MG63 (cell line): ENCODE data around the gene OR2H2. TPM values are rescaled to one million over a fixed set of nuclear protein-coding genes. Genes with fewer than 3 reads are reported as not detected.

Experiments
- DNase-seq: peaks from one replicate; pipeline ENCODE4 v3.0.0-alpha.2; 2020
- H3K27me3 ChIP-seq: fragments of 250-450 bp; sonication (Bioruptor Pico); 2 replicates; pipeline ENCODE4 v1.5.1; 2020; ENCODE audit warnings: mild to moderate bottlenecking, moderate library complexity
- H3K36me3 ChIP-seq: fragments of 250-450 bp; sonication (Bioruptor Pico); 2 replicates; pipeline ENCODE4 v1.5.1; 2020; ENCODE audit warnings: mild to moderate bottlenecking, moderate library complexity
- H3K4me3 ChIP-seq: fragments of 250-450 bp; sonication (Bioruptor Pico); 2 replicates; pipeline ENCODE4 v1.5.1; 2020; ENCODE audit warnings: mild to moderate bottlenecking, moderate library complexity
- H3K9me3 ChIP-seq: fragments of 250-450 bp; sonication (Bioruptor Pico); 2 replicates; pipeline ENCODE4 v1.5.1; 2020; ENCODE audit warnings: mild to moderate bottlenecking, moderate library complexity
- total RNA-seq: library from RNA; depleted of rRNA; stranded (reverse); fragments of >200 nt; shearing (Covaris generic); gene quantifications from 2 replicates; pipeline ENCODE4 v1.2.3, GENCODE V29; 2014; ENCODE audit warnings: low replicate concordance

The OR2H2 gene
- total RNA-seq, 1 experiment from 2014 or later = not detected

DNA sequence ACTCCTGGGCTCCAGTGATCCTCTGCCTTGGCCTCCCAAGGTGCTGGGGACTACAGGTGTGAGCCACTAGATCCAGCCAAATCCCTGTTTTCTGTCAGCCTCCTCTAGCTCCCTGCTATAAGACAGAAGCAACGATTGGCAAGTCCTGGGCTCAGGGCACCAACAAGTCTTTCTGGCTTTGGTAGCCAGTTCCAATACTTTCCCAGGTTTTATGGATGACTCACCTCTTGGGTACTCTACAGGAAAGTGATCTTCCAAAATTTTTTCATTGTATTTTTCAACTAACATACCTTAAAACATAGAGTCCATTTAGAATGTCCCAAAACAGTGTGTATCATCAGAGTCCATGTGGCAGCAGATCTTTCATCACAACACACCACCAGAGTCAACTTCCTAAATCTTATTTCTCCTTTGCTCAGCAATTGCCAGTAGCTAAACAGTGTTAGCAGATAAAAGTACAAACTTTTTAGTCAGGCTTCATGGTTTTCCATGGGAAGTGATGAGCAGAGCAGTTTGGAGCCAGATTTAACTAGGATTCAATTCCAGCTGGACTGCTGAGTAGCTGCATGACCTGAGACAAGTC is 34.7 kb downstream of the OR2H2 start:
- no peak for DNase-seq
- no peaks in the 10 kb centered on the region for H3K36me3 ChIP-seq
- no peaks in the 10 kb centered on the region for H3K27me3 ChIP-seq

GRCh38 chr6:29620630-29621029 is 35.7 kb downstream of the OR2H2 start:
- H3K36me3 ChIP-seq = no peaks in the 10 kb centered on the region
- H3K9me3 ChIP-seq = no peaks in the 10 kb centered on the region
- H3K4me3 ChIP-seq = no peak overlapping the region
- H3K27me3 ChIP-seq = no peaks in the 10 kb centered on the region
- DNase-seq = no peak

More for the DNA sequence above, 34.7 kb downstream of the OR2H2 start:
- no peak overlapping the region for H3K4me3 ChIP-seq
- no peaks in the 10 kb centered on the region for H3K9me3 ChIP-seq

DNA sequence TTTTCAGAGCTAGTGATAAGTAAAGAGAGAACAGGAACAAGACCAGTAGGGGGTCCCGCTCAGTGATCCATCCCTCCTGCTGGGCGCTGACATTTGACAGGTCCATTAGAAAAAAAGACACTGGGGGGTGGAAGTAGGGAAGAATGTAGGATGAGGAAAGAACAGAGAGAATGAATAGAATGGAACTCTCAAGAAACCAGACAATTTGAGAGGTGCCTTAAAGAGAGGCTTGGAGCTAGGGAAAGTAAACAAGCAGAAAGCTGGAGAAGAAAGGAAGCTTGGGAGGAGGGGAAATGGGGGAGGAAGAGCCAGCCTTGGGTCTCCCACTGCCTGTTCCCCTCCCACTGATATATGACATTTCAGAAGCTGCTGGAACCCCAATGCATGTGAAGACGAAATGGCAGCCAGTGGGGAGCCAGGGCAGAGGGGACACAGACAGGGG is 39.6 kb downstream of the OR2H2 start:
- no peak for DNase-seq
- no peaks in the 10 kb centered on the region for H3K9me3 ChIP-seq
- no peaks in the 10 kb centered on the region for H3K36me3 ChIP-seq

GRCh38 chr6:29625337-29625930 is 40.5 kb downstream of the OR2H2 start:
- Histone ChIP-seq H3K36me3 (no peaks in the 10 kb centered on the region), H3K27me3 (no peaks in the 10 kb centered on the region), H3K9me3 (no peaks in the 10 kb centered on the region), H3K4me3 (no peak overlapping the region)
- DNase-seq = no peak

More for the DNA sequence above, 39.6 kb downstream of the OR2H2 start:
- Histone ChIP-seq H3K27me3 (no peaks in the 10 kb centered on the region), H3K4me3 (no peak overlapping the region)

GRCh38 chr6:29626948-29627754 is 42.2 kb downstream of the OR2H2 start:
- H3K27me3 ChIP-seq = no peaks in the 10 kb centered on the region
- H3K4me3 ChIP-seq = no peak overlapping the region
- DNase-seq = no peak
- H3K36me3 ChIP-seq = no peaks in the 10 kb centered on the region
- no peaks in the 10 kb centered on the region for H3K9me3 ChIP-seq

- Histone ChIP-seq H3K9me3 (no peaks in the 10 kb centered on the region), H3K36me3 (no peaks in the 10 kb centered on the region), H3K27me3 (no peaks in the 10 kb centered on the region), H3K4me3 (peak overlapping the region; percentile 42)
- DNase-seq = peak; percentile 35
Observed at GRCh38 chr6:29627755-29628418, 43.0 kb downstream of the OR2H2 start.

GRCh38 chr6:29628419-29629281 is 43.7 kb downstream of the OR2H2 start:
- no peaks in the 10 kb centered on the region for H3K27me3 ChIP-seq
- peak overlapping the region; percentile 42 for H3K4me3 ChIP-seq
- H3K36me3 ChIP-seq = no peaks in the 10 kb centered on the region
- no peaks in the 10 kb centered on the region for H3K9me3 ChIP-seq
- DNase-seq = peak; percentile 65

DNA sequence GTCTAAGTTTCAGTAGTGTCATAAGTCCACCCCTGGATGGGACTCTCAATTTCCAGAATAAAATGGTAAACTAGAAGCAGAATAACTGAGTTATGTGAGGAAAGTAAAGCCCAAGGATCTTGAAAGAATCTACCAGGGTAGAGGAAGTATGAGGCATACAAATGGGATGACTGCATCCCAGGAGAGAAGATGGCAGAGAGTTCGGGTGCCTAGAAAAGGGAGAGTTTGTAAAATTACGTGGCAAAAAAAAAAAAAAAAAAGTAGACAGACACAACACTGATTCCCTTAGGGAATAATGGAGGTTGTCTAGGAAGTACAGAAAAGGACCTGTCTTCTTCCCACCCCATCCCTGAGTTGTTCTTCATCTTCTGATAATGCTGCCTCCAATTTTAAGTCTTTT is 44.6 kb downstream of the OR2H2 start:
- Histone ChIP-seq H3K4me3 (no peak overlapping the region), H3K36me3 (no peaks in the 10 kb centered on the region), H3K9me3 (no peaks in the 10 kb centered on the region), H3K27me3 (no peaks in the 10 kb centered on the region)
- DNase-seq = no peak

- Histone ChIP-seq H3K36me3 (no peaks in the 10 kb centered on the region), H3K27me3 (no peaks in the 10 kb centered on the region), H3K4me3 (no peak overlapping the region), H3K9me3 (no peaks in the 10 kb centered on the region)
- no peak for DNase-seq
Observed at GRCh38 chr6:29630315-29630714, 45.4 kb downstream of the OR2H2 start.

GRCh38 chr6:29631209-29631810 is 46.4 kb downstream of the OR2H2 start:
- Histone ChIP-seq H3K9me3 (no peaks in the 10 kb centered on the region), H3K4me3 (no peak overlapping the region), H3K36me3 (no peaks in the 10 kb centered on the region), H3K27me3 (no peaks in the 10 kb centered on the region)
- DNase-seq = no peak

DNA sequence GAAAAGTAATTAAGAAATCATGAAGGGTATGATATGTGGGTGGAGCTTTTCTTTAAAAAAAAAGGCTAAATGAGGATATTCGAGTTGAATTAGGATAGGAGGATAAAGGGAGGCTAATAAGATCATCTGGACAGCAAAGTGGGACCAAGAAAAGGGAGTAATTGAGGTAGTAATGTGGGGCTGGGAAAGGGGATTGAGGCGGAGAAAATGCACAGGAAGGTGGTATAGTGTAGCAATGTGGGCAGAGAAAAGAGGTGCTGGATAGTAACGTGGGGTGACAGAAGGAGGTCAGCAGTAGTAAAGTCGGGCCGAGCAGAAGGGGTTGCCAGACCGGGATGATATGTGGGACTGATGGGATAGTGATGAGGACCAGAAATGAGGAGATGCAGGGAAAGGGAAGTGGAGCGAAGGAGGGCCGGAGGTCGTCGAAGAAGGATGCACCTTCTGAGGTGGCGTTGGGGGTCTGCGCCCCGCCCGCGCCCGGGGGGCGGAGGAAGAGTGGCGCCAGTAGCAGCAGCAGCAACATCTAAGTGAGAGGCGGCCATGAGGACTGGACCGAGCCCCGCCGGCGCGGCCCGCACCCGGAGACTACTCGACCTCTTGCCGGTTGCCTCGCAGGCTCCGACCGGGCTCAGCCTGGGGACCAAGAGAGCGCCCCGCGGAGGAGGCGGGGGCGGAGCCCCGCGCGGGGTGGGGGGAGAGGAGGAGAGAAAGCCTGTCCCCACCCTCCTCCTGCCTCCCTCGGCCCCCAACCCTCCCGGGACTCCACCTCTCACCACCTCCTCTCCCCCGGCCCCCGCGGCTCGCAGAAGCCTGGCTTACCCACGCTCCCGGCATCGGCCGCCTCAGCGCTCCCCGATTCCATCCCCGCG is 47.2 kb downstream of the OR2H2 start:
- Histone ChIP-seq H3K27me3 (no peaks in the 10 kb centered on the region), H3K9me3 (no peaks in the 10 kb centered on the region), H3K4me3 (peak overlapping the region; percentile 63), H3K36me3 (no peaks in the 10 kb centered on the region)
- DNase-seq = peak; percentile 69

DNA sequence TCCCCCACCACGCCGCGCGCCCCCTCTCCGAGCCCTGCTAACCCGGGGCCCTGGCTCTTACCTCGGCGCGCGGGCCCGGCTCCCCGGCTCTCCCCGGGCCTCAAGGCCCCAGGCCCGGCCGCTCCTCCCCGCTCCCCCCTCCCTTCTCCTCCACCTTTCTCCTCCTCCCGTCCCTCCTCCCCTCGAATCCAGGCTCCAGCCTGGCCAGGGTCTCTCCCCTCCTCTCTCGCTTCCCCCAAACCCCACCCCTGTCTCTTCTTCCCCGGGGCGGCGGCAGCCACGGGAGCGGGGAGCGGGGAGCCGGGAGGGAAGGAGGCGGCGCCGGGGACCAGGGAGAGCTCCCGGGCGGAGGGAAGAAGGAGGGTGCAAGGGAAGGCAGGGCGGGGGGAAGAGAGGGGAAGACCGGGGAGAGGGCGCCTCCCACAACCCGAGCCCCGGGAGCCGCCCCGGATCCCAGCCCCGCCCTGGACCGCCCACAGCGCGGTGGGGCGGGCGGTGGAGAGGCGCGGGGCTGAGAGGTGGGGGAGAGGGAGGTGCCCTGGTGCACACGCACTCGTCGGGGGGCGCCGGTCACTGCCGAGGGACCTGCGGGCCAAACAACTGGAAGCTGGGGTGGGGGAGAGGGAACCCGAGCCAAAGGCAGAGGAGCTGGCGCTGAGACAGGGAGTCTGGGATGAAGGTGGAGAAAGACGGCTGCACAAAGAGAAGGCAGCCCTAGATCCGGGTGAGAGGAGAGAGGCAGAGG is 48.0 kb downstream of the OR2H2 start, which contains the start of gene GABBR1:
GABBR1 (minus strand) TSS at position 395 of the 745 bp plus-strand sequence. CDS start 798 bp downstream, outside the sequence.
- H3K27me3 ChIP-seq = no peaks in the 10 kb centered on the region
- H3K36me3 ChIP-seq = no peaks in the 10 kb centered on the region
- H3K4me3 ChIP-seq = peak within 1 kb of the TSS; percentile 63
- DNase-seq = peak; percentile 87
- H3K9me3 ChIP-seq = no peaks in the 10 kb centered on the region

GRCh38 chr6:29633534-29633905 is 48.6 kb downstream of the OR2H2 start:
- no peak for DNase-seq
- Histone ChIP-seq H3K4me3 (peak overlapping the region; percentile 63), H3K27me3 (no peaks in the 10 kb centered on the region), H3K36me3 (no peaks in the 10 kb centered on the region), H3K9me3 (no peaks in the 10 kb centered on the region)

DNA sequence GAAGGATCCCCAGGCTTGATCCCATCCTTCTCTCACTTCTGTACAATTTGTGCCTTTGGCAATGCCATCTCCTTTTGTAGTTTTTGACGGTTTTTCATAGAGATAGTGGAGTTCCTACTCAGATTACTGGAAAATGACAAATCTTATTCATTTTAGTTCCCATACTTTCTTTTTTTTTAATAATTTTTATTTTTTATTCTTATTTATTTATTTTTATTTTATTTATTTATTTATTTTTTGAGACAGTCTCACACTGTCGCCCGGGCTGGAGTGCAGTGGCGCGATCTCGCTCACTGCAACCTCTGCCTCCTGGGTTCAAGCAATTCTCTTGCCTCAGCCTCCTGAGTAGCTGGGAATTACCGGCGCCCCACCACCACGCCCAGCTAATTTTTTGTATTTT is 52.3 kb downstream of the OR2H2 start:
- DNase-seq = no peak
- no peaks in the 10 kb centered on the region for H3K9me3 ChIP-seq
- no peak overlapping the region for H3K4me3 ChIP-seq
- H3K36me3 ChIP-seq = no peaks in the 10 kb centered on the region
- H3K27me3 ChIP-seq = no peaks in the 10 kb centered on the region
